ENCODE measurements around the gene SEMA4G.
"Not testable (repeated sequence)": the region's sequence is repeated elsewhere in the genome, so short reads cannot be mapped to it uniquely, and the experiment has no call there.

Gene SEMA4G

GRCh38 chr10:100972904-100973535, 3.7 kb downstream of the SEMA4G start:
- DNase-seq = no peak
- Mint-ChIP-seq H3K27ac (no peak overlapping the region), H3K36me3 (ENCODE audit: low read depth) (no peaks in the 10 kb centered on the region), H3K9me3 (no peaks in the 10 kb centered on the region), H3K4me1 (peaks cover 48% of the 10 kb centered on the region), H3K4me3 (peak overlapping the region; percentile 18), H3K27me3 (ENCODE audit: low read depth, poor library complexity) (peaks cover 5% of the 10 kb centered on the region)
- TF ChIP-seq CTCF (IDR thresholded peaks at IDR 0.05) = no peak

GRCh38 chr10:100975397-100975796, 6.1 kb downstream of the SEMA4G start:
- not testable (repeated sequence) for H3K27me3 Mint-ChIP-seq (ENCODE audit: low read depth, poor library complexity); H3K9me3 Mint-ChIP-seq; H3K36me3 Mint-ChIP-seq (ENCODE audit: low read depth); H3K4me3 Mint-ChIP-seq; DNase-seq; H3K27ac Mint-ChIP-seq
- H3K4me1 Mint-ChIP-seq = peaks cover 31% of the 10 kb centered on the region

- DNase-seq = no peak
- H3K4me3 Mint-ChIP-seq = no peak overlapping the region
- H3K36me3 Mint-ChIP-seq (ENCODE audit: low read depth) = peaks cover 13% of the 10 kb centered on the region
- peak overlapping the region; percentile 89 for H3K27ac Mint-ChIP-seq
- H3K27me3 Mint-ChIP-seq (ENCODE audit: low read depth, poor library complexity) = peaks cover 5% of the 10 kb centered on the region
- TF ChIP-seq CTCF (IDR thresholded peaks at IDR 0.05) = no peak
- no peaks in the 10 kb centered on the region for H3K9me3 Mint-ChIP-seq
- peaks cover 16% of the 10 kb centered on the region for H3K4me1 Mint-ChIP-seq
These were observed 7.6 kb downstream of the SEMA4G start for GRCh38 chr10:100976906-100977305.

- no peak for TF ChIP-seq CTCF (IDR thresholded peaks at IDR 0.05)
- peaks cover 4% of the 10 kb centered on the region for H3K27me3 Mint-ChIP-seq (ENCODE audit: low read depth, poor library complexity)
- peak overlapping the region; percentile 89 for H3K27ac Mint-ChIP-seq
- H3K9me3 Mint-ChIP-seq = no peaks in the 10 kb centered on the region
- peaks cover 11% of the 10 kb centered on the region for H3K4me1 Mint-ChIP-seq
- no peak overlapping the region for H3K4me3 Mint-ChIP-seq
- no peak for DNase-seq
- peaks cover 13% of the 10 kb centered on the region for H3K36me3 Mint-ChIP-seq (ENCODE audit: low read depth)
These were observed 8.1 kb downstream of the SEMA4G start for GRCh38 chr10:100977436-100977835.

GRCh38 chr10:100978121-100978900, 9.0 kb downstream of the SEMA4G start:
- Mint-ChIP-seq H3K36me3 (ENCODE audit: low read depth) (peaks cover 16% of the 10 kb centered on the region), H3K27ac (no peak overlapping the region), H3K27me3 (ENCODE audit: low read depth, poor library complexity) (no peaks in the 10 kb centered on the region), H3K4me1 (peaks cover 2% of the 10 kb centered on the region), H3K9me3 (no peaks in the 10 kb centered on the region), H3K4me3 (no peak overlapping the region)
- no peak for DNase-seq
- TF ChIP-seq CTCF (IDR thresholded peaks at IDR 0.05) = no peak

- H3K4me1 Mint-ChIP-seq = no peaks in the 10 kb centered on the region
- H3K27ac Mint-ChIP-seq = no peak overlapping the region
These were observed 9.5 kb downstream of the SEMA4G start for GRCh38 chr10:100978901-100979195.

More at GRCh38 chr10:100978901-100979195, 9.5 kb downstream of the SEMA4G start:
- Mint-ChIP-seq H3K36me3 (ENCODE audit: low read depth) (peaks cover 16% of the 10 kb centered on the region), H3K4me3 (no peak overlapping the region), H3K9me3 (no peaks in the 10 kb centered on the region), H3K27me3 (ENCODE audit: low read depth, poor library complexity) (no peaks in the 10 kb centered on the region)
- TF ChIP-seq CTCF (IDR thresholded peaks at IDR 0.05) = no peak
- DNase-seq = no peak
